HepG2 (cell line): ENCODE data around the gene PTPRO. TPM values are rescaled to one million over a fixed set of nuclear protein-coding genes. Genes with fewer than 3 reads are reported as not detected.

Experiments used
- ATAC-seq: fragments of 200-7000 bp; cut with Tn5 transposase; 3 replicates; pipeline ENCODE4 v1.9.1; 2020; ENCODE audit warnings: mild to moderate bottlenecking, moderate library complexity
- BruUV-seq: library from RNA; stranded (reverse); fragments of 400-500 nt; replicated peaks from 2 replicates; lab custom pipeline; 2021; lab: Mats Ljungman, UMichigan
- CTCF ChIA-PET: fragments of 300-600 bp; formaldehyde crosslinking; extraction: SDS; loops from one replicate; lab custom pipeline; 2021; ENCODE audit warnings: low total read pairs, inconsistent platforms, low intra/inter-chr PET ratio; lab: Yijun Ruan, JAX
- POLR2A ChIA-PET: fragments of 350-600 bp; sonication (Branson Sonifier 250); formaldehyde crosslinking; loops from one replicate; lab custom pipeline; 2020; ENCODE audit warnings: antibody characterized with exemption, inconsistent platforms; lab: Yijun Ruan, JAX
- DNase-seq: peaks from one replicate; pipeline ENCODE4 v3.0.0-alpha.2; 2015; ENCODE audit warnings: low spot score
- FAIRE-seq: peaks from 3 replicates; lab custom pipeline; 2011; peaks lifted over from hg19 to GRCh38; lab: Jason Lieb, UNC
- H2AFZ ChIP-seq: one replicate; pipeline ENCODE4 v1.6.1; 2011; ENCODE audit warnings: low read length, inconsistent platforms
- H3K27ac ChIP-seq: fragments of 300-600 bp; 3 replicates; pipeline ENCODE4 v1.8.0; 2011; ENCODE audit warnings: mixed run types, mild to moderate bottlenecking, mixed read lengths, low read length, inconsistent platforms; ENCODE audit not compliant: insufficient read depth; ENCODE audit errors: extremely low read length
- H3K27me3 ChIP-seq, 2 experiments: fragments of 200-600 bp in 1 of 2; 2 replicates in 1 of 2; 3 replicates in 1 of 2; pipeline versions ENCODE4 v1.6.0 to v1.8.0; 2011; ENCODE audit warnings: low read length in 2 of 2, mild to moderate bottlenecking in 2 of 2, moderate library complexity in 2 of 2, inconsistent platforms in 1 of 2; ENCODE audit not compliant: insufficient read depth in 2 of 2, control insufficient read depth in 1 of 2
- H3K36me3 ChIP-seq, 2 experiments: fragments of 200-600 bp in 1 of 2; replicated peaks in 1 of 2; 2 replicates in 1 of 2; 3 replicates in 1 of 2; pipeline versions ENCODE4 v1.5.1 to v1.8.0; 2011; ENCODE audit warnings: low read length in 2 of 2, inconsistent platforms in 1 of 2; ENCODE audit not compliant: insufficient read depth in 2 of 2, control insufficient read depth in 1 of 2
- H3K4me1 ChIP-seq: 2 replicates; pipeline ENCODE4 v1.5.1; 2012; ENCODE audit warnings: low read length, inconsistent platforms; ENCODE audit not compliant: insufficient read depth
- H3K4me2 ChIP-seq: 2 replicates; pipeline ENCODE4 v1.6.0; 2011; ENCODE audit warnings: low read depth, low read length, inconsistent platforms
- H3K4me3 ChIP-seq, 3 experiments: fragments of 200-600 bp in 1 of 3; sonication (generic), shearing (Covaris generic) in 1 of 3; replicated peaks in 1 of 3; 2 replicates each; pipeline ENCODE4 v1.5.1; 2011 to 2016; ENCODE audit warnings: low read length in 3 of 3, inconsistent platforms in 2 of 3, low read depth in 2 of 3, mild to moderate bottlenecking in 2 of 3, control low read depth in 1 of 3, mixed read lengths in 1 of 3; ENCODE audit not compliant: insufficient read depth in 1 of 3
- H3K79me2 ChIP-seq: one replicate; pipeline ENCODE4 v1.6.1; 2011; ENCODE audit warnings: low read length, inconsistent platforms; ENCODE audit not compliant: insufficient read depth
- H3K9ac ChIP-seq: 2 replicates; pipeline ENCODE4 v1.6.0; 2011; ENCODE audit warnings: mild to moderate bottlenecking, low read depth, low read length, inconsistent platforms; ENCODE audit not compliant: insufficient read depth
- H3K9me3 ChIP-seq: 2 replicates; pipeline ENCODE4 v1.5.1; 2012; ENCODE audit warnings: mild to moderate bottlenecking, low read length
- H4K20me1 ChIP-seq: 2 replicates; pipeline ENCODE4 v1.6.0; 2011; ENCODE audit warnings: inconsistent platforms, mild to moderate bottlenecking, low read length, moderate library complexity; ENCODE audit not compliant: insufficient read depth
- ARNTL ChIP-seq: sonication (generic); formaldehyde crosslinking; IDR thresholded peaks from 2 replicates; pipeline ENCODE4 v1.4.0; 2020; ENCODE audit warnings: mild to moderate bottlenecking, missing genetic modification reagents
- BRD4 ChIP-seq: sonication (generic); formaldehyde crosslinking; IDR thresholded peaks from 2 replicates; pipeline ENCODE4 v1.4.0; 2020; ENCODE audit warnings: missing genetic modification reagents
- CBFB ChIP-seq: sonication (generic); formaldehyde crosslinking; IDR thresholded peaks from 2 replicates; pipeline ENCODE4 v1.4.0; 2020; ENCODE audit warnings: missing genetic modification reagents
- FOXA3 ChIP-seq: IDR thresholded peaks from 2 replicates; pipeline ENCODE4 v1.6.1; 2016; ENCODE audit warnings: missing genetic modification reagents, missing compliant biosample characterization
- KDM5A ChIP-seq: fragments of 200-600 bp; sonication (generic); IDR thresholded peaks from 2 replicates; pipeline ENCODE4 v1.7.0; 2018; ENCODE audit warnings: antibody characterized with exemption, mild to moderate bottlenecking, low read length, borderline replicate concordance
- NFE2 ChIP-seq: sonication (generic); formaldehyde crosslinking; IDR thresholded peaks from 2 replicates; pipeline ENCODE4 v1.4.0; 2020; ENCODE audit warnings: missing genetic modification reagents
- PAF1 ChIP-seq: IDR thresholded peaks from 2 replicates; pipeline ENCODE4 v1.6.1; 2016; ENCODE audit warnings: missing genetic modification reagents, missing compliant biosample characterization
- PBX2 ChIP-seq: IDR thresholded peaks from 2 replicates; pipeline ENCODE4 v1.6.1; 2016; ENCODE audit warnings: control low read depth
- PCBP1 ChIP-seq: fragments of 200-400 bp; formaldehyde crosslinking; IDR thresholded peaks from 2 replicates; pipeline ENCODE4 v1.6.1; 2017; ENCODE audit warnings: mild to moderate bottlenecking, low read depth, low read length, borderline replicate concordance
- PRPF4 ChIP-seq: fragments of 200-400 bp; formaldehyde crosslinking; IDR thresholded peaks from 2 replicates; pipeline ENCODE4 v1.6.1; 2016; ENCODE audit warnings: low read length, low read depth; ENCODE audit not compliant: poor library complexity, severe bottlenecking
- ZBTB26 ChIP-seq: IDR thresholded peaks from 2 replicates; pipeline ENCODE4 v1.6.1; 2016; ENCODE audit warnings: missing compliant biosample characterization, missing genetic modification reagents, borderline replicate concordance
- ZNF296 ChIP-seq: sonication (generic); formaldehyde crosslinking; conservative IDR thresholded peaks from 2 replicates; pipeline ENCODE4 v1.5.0; 2020; ENCODE audit warnings: mild to moderate bottlenecking, missing genetic modification reagents
- ZNF576 ChIP-seq: sonication (generic); formaldehyde crosslinking; IDR thresholded peaks from 2 replicates; pipeline ENCODE4 v1.4.0; 2020; ENCODE audit warnings: mild to moderate bottlenecking, missing genetic modification reagents
- ZUFSP ChIP-seq: sonication (generic); formaldehyde crosslinking; IDR thresholded peaks from 2 replicates; pipeline ENCODE4 v1.9.0; 2021; ENCODE audit warnings: missing genetic modification reagents, mild to moderate bottlenecking, borderline replicate concordance
- WGBS: methylation state at CpG from one replicate; pipeline ENCODE4 v1.1.6; 2017; ENCODE audit warnings: low lambda C conversion rate; 5-methylcytosine and 5-hydroxymethylcytosine counted together
- in situ Hi-C: cut with HindIII; loops from 2 replicates; pipeline ENCODE4 v1.10.0; 2017; ENCODE audit warnings: low pct_unique_long_range_greater_than_20kb; ENCODE audit not compliant: extremely low pct_ligation_motif_present
- intact Hi-C: fragments of 100-400 bp; cut with micrococcal nuclease; formaldehyde crosslinking; loops from one replicate; pipeline ENCODE4 v1.10.0; 2022; ENCODE audit not compliant: unreplicated experiment
- polyA plus RNA-seq, 8 experiments: library from polyadenylated mRNA; depleted of rRNA in 3 of 8; stranded (reverse) in 7 of 8; unstranded in 1 of 8; fragments of >200 nt; fragmentation: Illumina TruSeq in 4 of 8; extraction: Trizol in 4 of 8; gene quantifications; 2 replicates each; pipeline versions ENCODE4 v1.2.1 to v1.2.3, GENCODE V29; 2011 to 2016; ENCODE audit warnings: low read depth in 4 of 8, missing spikeins in 1 of 8, mixed read lengths in 1 of 8; ENCODE audit not compliant: insufficient read depth in 1 of 8
- total RNA-seq, 5 experiments: library from RNA; depleted of rRNA; stranded (reverse); fragments of >200 nt; fragmentation: Illumina TruSeq; extraction: Trizol; gene quantifications; 2 replicates each; pipeline ENCODE4 v1.2.3, GENCODE V29; 2016; ENCODE audit warnings: low read depth in 1 of 5
- TF ChIP-seq, protein P1 (sequence below): IDR thresholded peaks from 2 replicates; pipeline ENCODE4 v1.6.1; 2016; ENCODE audit warnings: missing compliant biosample characterization, missing genetic modification reagents, borderline replicate concordance
- TF ChIP-seq, protein P2 (sequence below): sonication (generic); formaldehyde crosslinking; IDR thresholded peaks from 2 replicates; pipeline ENCODE4 v1.8.1; 2023; ENCODE audit warnings: missing genetic modification reagents, mild to moderate bottlenecking, borderline replicate concordance

The PTPRO gene
- total and polyA plus RNA-seq, 2 of the 13 experiments (the other 11 are each of a cell fraction or from before 2014, with no cell fraction given), result 0.04 TPM; not detected in 1

GRCh38 chr12:15589328-15590032 lies 267.2 kb downstream of the PTPRO start:
- Histone ChIP-seq H3K9me3 (no peaks in the 10 kb centered on the region), H3K4me3 (peak overlapping the region in 1 of 3 experiments; percentile 57; a peak in 1 of 6 replicates), H3K9ac (no peak overlapping the region), H2AFZ (no peak overlapping the region), H3K36me3 (no peaks in the 10 kb centered on the region), H3K27me3 (no peaks in the 10 kb centered on the region; a peak in 1 of 5 replicates), H3K4me1 (peaks cover 28% of the 10 kb centered on the region), H4K20me1 (no peaks in the 10 kb centered on the region), H3K4me2 (peak overlapping the region; percentile 89), H3K27ac (no peak overlapping the region), H3K79me2 (no peaks in the 10 kb centered on the region)
- intact Hi-C loops, result loop anchor here (1.0 to 5.0 kb wide), 5 partner anchors 38 to 267 kb away; no protein-coding TSS in a partner anchor
- BruUV-seq, result no TSS peak
- in situ Hi-C loops, result loop anchor here (5.0 kb wide), 1 partner anchor 268 kb away; no protein-coding TSS in a partner anchor
- FAIRE-seq, result no peak
- 27% methylated on average over 8 of the region's 8 CpGs for WGBS
- ATAC-seq, result no peak; the same call in 2 of the 3 replicates
- DNase-seq, result no peak
- TF ChIP-seq ZNF576 (CRISPR knock-in tag) (no peak), KDM5A (no peak), PRPF4 (no peak), CBFB (CRISPR knock-in tag) (no peak), ZNF296 (CRISPR knock-in tag) (no peak), ZUFSP (CRISPR knock-in tag) (no peak), BRD4 (no peak), ZBTB26 (CRISPR knock-in tag) (no peak), FOXA3 (CRISPR knock-in tag) (no peak), PAF1 (CRISPR knock-in tag) (no peak), NFE2 (no peak), ARNTL (CRISPR knock-in tag) (no peak), PBX2 (CRISPR knock-in tag) (no peak), PCBP1 (no peak)
- TF ChIP-seq, protein P1, sequence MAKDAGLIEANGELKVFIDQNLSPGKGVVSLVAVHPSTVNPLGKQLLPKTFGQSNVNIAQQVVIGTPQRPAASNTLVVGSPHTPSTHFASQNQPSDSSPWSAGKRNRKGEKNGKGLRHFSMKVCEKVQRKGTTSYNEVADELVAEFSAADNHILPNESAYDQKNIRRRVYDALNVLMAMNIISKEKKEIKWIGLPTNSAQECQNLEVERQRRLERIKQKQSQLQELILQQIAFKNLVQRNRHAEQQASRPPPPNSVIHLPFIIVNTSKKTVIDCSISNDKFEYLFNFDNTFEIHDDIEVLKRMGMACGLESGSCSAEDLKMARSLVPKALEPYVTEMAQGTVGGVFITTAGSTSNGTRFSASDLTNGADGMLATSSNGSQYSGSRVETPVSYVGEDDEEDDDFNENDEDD (CRISPR knock-in tag), result no peak
- TF ChIP-seq, protein P2, sequence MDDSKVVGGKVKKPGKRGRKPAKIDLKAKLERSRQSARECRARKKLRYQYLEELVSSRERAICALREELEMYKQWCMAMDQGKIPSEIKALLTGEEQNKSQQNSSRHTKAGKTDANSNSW (CRISPR knock-in tag), result no peak
- ChIA-PET POLR2A (no interaction called here), CTCF (interaction anchor here (1.0 to 6.0 kb wide), 3 partner anchors 57 to 310 kb away, joined by 3 to 84 read pairs (median 6); no protein-coding TSS in a partner anchor)
